HG02623 (cell line): ENCODE measurements around the gene TMEM208.

Source experiments
- ATAC-seq: cut with Tn5 transposase; IDR thresholded peaks from one replicate; pipeline ENCODE4 v1.9.1; 2021; ENCODE audit warnings: moderate library complexity; ENCODE audit not compliant: unreplicated experiment

TMEM208 gene

GRCh38 chr16:67248401-67249177, 21.7 kb downstream of the TMEM208 start, which contains the start of gene SLC9A5:
TSS of gene SLC9A5 (plus strand) at chr16:67248979. CDS start at chr16:67249015, 36 bp downstream.
- no peak for ATAC-seq

DNA sequence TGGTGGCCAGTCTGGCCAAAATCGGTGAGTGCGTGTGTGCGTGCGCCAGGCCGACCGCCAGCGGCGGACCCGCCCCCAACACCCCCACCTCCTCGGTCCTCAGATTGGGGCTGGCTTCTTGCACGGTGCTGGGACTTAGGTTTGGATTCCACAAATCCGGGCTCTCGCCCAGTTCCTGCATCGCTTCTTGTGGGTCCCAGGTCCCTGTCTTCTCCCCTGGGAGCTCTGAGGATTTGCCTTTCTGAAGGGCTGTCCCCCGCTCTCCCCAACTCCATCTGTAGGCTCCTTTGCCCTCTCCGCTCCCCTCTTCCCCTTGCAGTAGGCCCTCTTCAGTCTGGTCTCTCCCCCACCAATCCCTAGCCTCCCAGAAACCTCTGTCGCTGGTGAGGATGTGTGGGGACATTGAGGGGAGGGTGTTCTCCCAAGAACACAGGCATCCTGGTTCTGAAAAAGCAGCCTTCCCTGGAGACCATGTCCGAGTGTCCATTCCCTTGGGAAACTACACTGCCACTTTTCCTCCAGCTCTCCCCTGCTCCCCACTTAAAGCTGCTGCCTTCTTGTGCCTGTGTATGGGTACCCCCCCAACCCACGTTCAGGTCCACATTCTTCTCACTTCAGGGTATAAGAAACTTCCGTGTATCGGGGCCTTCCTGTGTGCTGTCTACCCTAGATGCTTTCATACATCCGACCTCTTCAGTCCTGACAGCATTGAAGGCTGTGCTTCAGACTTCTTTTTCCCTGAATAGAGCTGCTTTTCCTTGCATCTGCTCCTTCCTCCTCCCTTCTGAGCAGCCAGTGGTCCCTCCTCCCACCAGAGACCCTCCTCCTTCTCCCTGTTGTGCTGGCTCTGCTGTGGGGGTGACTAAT, 22.5 kb downstream of the TMEM208 start:
- ATAC-seq: no peak

DNA sequence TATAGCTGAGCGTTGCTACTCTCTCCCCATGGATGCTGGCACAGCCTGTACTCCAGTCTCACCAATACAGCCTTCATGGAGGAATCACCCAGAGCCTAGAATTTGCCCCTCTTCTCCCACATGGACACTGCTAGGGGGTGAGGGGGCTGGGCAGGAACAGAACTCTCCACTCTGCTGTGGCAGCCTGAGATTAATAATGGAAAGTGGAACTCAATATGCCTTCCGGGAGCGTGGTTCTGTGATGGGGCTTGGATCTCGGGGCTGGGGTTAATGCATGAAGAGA, 23.1 kb downstream of the TMEM208 start:
- no peak for ATAC-seq

- no peak for ATAC-seq
Observed at GRCh38 chr16:67252609-67253497, 25.9 kb downstream of the TMEM208 start.

DNA sequence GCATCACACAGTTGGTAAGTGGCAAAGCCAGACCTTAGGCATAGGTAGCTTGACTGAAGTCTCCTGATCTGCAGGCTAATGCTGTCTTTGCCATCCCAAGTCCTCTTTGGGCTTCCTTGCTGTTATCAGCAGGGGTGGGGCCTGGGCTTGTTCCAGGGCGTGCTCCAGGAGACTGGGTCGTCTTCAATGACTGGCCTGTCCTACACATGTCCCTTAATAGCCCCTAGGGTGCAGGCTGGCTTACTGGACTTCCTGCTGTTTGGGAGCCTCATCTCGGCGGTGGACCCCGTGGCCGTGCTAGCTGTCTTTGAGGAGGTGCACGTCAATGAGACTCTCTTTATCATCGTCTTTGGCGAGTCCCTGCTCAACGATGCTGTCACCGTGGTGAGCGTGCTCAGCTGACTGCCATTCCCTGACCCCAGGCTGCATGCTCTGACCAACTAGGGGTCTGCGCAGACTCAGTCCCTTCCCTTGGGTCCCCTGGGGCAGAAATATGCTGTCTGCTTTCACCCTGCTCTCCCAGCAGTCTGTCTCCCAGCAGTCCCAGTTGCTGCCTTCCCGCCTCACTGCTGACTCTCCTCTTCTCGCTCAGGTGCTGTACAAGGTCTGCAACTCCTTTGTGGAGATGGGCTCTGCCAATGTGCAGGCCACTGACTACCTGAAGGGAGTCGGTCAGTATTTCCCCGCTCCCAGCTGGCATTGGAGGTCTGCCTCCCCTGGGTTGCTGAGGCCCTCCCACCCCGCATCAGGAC, 28.0 kb downstream of the TMEM208 start:
- no peak for ATAC-seq

- ATAC-seq: no peak
Observed at GRCh38 chr16:67255553-67256221, 28.8 kb downstream of the TMEM208 start.

DNA sequence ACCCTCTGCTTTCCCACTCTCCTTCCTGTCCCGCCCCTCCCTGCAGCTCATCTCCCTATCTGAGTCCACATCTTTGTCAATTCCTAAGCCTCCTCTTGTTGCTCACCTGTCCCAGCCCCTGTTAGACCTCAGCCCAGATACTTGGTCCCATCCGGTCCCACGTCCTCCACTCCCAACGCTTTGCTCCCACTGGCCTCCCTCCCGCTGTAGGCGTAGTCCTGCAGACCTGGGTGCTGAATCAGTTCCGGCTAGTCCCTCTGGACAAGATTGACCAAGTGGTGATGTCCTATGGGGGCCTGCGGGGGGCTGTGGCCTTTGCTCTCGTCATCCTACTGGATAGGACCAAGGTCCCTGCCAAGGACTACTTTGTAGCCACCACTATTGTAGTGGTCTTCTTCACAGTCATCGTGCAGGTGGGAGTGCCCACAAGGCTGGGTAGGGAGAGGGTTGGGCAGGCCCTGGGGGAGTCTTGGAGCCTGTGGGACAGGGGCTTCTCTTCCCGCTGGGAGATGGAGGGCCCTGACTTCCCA, 29.8 kb downstream of the TMEM208 start:
- no peak for ATAC-seq

DNA sequence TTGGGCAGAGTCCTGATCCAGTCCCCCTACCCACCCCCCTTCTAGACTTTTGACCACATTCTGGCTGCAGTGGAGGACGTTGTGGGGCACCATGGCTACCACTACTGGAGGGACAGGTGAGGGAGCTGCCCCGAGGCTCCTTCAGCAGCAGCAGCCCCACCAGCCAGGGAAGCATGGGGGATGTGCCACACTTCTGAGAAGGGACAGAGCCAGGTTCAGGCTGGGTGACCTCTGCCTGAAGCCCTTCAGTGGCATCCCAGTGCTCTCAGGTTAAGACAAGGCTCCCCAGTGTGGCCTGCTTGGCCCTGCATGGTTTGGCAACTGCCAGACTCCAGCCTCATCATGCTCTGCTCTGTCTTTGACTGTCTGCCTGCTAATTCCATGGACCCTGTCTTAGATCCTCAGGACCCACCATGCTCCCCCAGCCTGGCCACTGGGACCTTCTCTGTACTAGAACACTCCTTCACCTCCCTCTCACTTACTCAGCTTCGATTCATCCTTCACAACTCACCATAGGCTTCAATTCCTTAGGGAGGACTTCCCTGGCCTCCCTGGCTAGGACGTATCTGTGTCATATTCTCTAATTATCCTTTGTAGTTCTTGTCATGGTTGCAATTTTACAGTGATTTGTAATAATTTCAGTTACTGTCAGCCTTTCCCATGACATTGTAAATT, 30.7 kb downstream of the TMEM208 start:
- no peak for ATAC-seq

DNA sequence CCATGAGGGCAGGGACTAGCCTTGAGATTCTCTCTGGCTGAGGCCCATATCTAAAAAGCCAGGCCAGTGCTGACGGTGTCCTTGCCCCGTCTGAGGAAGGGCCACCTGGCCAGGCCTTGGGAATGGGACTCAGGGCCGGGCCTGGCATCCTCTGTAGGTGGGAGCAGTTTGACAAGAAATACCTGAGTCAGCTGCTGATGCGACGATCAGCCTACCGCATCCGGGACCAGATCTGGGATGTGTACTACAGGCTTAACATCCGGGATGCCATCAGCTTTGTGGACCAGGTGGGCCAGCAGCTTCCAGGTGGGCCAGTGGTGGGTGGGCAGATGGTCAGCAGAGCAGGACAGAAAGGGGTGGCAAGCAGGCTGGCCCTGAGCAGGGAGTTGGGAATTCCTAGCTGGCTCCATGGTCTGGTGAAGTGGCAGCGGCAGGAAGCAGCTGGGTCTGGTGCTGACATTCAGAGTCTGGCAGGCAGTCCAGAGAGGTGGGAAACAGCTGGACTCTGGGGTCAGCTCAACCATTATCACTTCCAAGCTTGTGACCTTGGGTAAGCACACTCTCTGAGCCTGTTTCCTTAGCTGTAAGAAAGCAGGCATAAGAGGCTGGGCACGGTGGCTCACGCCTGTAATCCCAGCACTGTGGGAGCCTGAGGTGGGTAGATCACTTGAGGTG, 31.4 kb downstream of the TMEM208 start:
- ATAC-seq: no peak

- ATAC-seq: no peak
Observed at GRCh38 chr16:67259705-67260104, 32.8 kb downstream of the TMEM208 start.

- ATAC-seq: no peak
Observed at GRCh38 chr16:67260426-67261063, 33.6 kb downstream of the TMEM208 start.

- ATAC-seq: no peak
Observed at GRCh38 chr16:67263201-67263600, 36.3 kb downstream of the TMEM208 start.

DNA sequence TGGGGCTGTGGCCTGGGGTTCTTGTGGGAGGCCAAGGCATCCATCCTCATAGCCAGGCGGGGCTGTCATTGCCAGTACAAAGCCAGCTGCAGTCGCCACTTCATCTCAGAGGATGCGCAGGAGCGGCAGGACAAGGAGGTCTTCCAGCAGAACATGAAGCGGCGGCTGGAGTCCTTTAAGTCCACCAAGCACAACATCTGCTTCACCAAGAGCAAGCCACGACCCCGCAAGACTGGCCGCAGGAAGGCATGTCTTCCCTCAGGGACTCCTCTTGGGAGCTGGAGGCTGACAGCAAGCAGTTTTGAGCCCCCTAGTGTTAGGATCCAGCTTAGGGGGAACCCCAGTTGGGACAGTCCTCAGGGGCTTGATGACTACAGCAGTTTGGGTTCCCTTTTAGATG, 37.3 kb downstream of the TMEM208 start:
- no peak for ATAC-seq

- ATAC-seq: no peak
Observed at GRCh38 chr16:67264866-67265265, 37.9 kb downstream of the TMEM208 start.

GRCh38 chr16:67265834-67266233, 38.9 kb downstream of the TMEM208 start:
- ATAC-seq: no peak

- no peak for ATAC-seq
Observed at GRCh38 chr16:67268136-67268579, 41.2 kb downstream of the TMEM208 start.

DNA sequence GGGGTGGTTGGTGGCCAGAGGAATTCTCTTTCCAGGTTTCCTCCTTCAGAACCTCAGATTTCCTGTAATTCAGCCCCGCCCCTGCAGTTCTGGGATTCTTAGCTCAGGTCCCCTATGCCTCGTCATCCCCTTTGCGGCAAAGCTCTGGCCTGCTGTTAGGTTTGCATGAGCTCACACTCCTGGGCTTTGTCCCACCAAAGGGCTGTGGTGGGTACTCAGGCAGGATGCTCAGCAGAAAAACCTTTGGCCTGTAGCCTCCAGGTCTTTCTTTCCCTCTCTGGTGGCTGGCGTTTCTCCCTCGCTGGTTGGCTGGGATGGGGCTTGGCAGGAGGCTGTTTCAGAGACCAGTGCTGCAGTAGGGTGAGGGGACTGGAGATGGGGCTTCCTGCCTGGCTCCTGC, 42.8 kb downstream of the TMEM208 start:
- ATAC-seq: no peak

DNA sequence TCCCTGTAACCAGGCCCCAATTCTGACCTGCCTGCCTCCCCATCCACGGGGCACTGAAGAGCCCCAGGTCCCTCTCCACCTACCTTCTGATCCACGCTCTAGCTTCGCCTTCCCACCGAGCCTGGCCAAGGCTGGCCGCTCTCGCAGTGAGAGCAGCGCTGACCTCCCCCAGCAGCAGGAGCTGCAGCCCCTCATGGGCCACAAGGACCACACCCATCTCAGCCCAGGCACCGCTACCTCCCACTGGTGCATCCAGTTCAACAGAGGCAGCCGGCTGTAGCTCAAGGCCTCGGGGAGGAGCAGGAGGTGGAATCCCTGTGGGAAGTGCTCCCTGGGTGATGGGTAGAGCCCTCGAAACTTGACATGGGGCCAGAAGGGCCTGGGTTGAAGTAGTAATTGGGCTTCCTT, 44.0 kb downstream of the TMEM208 start:
- ATAC-seq: no peak
